HEK293 (cell line): ENCODE results near the gene MYLK.

Source experiments
- CTCF ChIA-PET: fragments of 350-600 bp; formaldehyde crosslinking; extraction: SDS; loops from one replicate; lab custom pipeline; 2021; ENCODE audit warnings: antibody characterized with exemption; lab: Yijun Ruan, JAX
- POLR2A ChIA-PET: fragments of 300-600 bp; formaldehyde crosslinking; extraction: SDS; loops from one replicate; lab custom pipeline; 2020; ENCODE audit warnings: antibody characterized with exemption, inconsistent platforms; lab: Yijun Ruan, JAX
- H3K27ac ChIP-seq: fragments of 200-500 bp; sonication (Bioruptor generic); 2 replicates; pipeline ENCODE4 v1.5.1; 2014; ENCODE audit warnings: low read depth, low read length, control low read depth, inconsistent platforms; ENCODE audit errors: extremely low read depth
- H3K36me3 ChIP-seq, 2 experiments: fragments of 200-500 bp in 1 of 2; sonication (Bioruptor generic) in 1 of 2; 1 replicate in 1 of 2; 2 replicates in 1 of 2; pipeline ENCODE4 v1.5.1; 2014 to 2017; ENCODE audit warnings: inconsistent platforms in 2 of 2, low read length in 2 of 2; ENCODE audit not compliant: control insufficient read depth in 2 of 2, insufficient read depth in 1 of 2
- H3K4me1 ChIP-seq: fragments of 200-500 bp; sonication (Bioruptor generic); 2 replicates; pipeline ENCODE4 v1.5.1; 2014; ENCODE audit warnings: mild to moderate bottlenecking, low read length, inconsistent platforms; ENCODE audit not compliant: control insufficient read depth, insufficient read depth
- H3K4me3 ChIP-seq: 2 replicates; pipeline ENCODE4 v1.5.1; 2011; ENCODE audit warnings: low read depth, mild to moderate bottlenecking, control low read depth, low read length, moderate library complexity
- H3K9me3 ChIP-seq: fragments of 200-500 bp; sonication (Bioruptor generic); 2 replicates; pipeline ENCODE4 v1.5.1; 2014; ENCODE audit warnings: low read depth, low read length, inconsistent platforms; ENCODE audit not compliant: control insufficient read depth, insufficient read depth
- AEBP2 ChIP-seq: fragments of 450-650 bp; formaldehyde crosslinking; IDR thresholded peaks from 2 replicates; pipeline ENCODE4 v1.5.1; 2016; ENCODE audit warnings: missing biosample characterization, missing genetic modification characterization, borderline replicate concordance
- GLIS2 ChIP-seq: fragments of 450-650 bp; formaldehyde crosslinking; IDR thresholded peaks from 2 replicates; pipeline ENCODE4 v1.5.1; 2016; ENCODE audit warnings: missing biosample characterization, missing genetic modification characterization
- HOXD13 ChIP-seq: sonication (generic); formaldehyde crosslinking; IDR thresholded peaks from 2 replicates; pipeline ENCODE4 v1.8.0; 2022; ENCODE audit warnings: missing genetic modification reagents, borderline replicate concordance
- INSM2 ChIP-seq: fragments of 450-650 bp; formaldehyde crosslinking; IDR thresholded peaks from 2 replicates; pipeline ENCODE4 v1.5.1; 2016; ENCODE audit warnings: missing biosample characterization, missing genetic modification characterization
- MYNN ChIP-seq: fragments of 450-650 bp; formaldehyde crosslinking; IDR thresholded peaks from 2 replicates; pipeline ENCODE4 v1.5.1; 2016; ENCODE audit warnings: missing biosample characterization, missing genetic modification characterization, borderline replicate concordance
- REPIN1 ChIP-seq: fragments of 450-650 bp; formaldehyde crosslinking; IDR thresholded peaks from 2 replicates; pipeline ENCODE4 v1.5.1; 2017; ENCODE audit warnings: missing biosample characterization, missing genetic modification characterization, low read depth
- TSHZ1 ChIP-seq: fragments of 450-650 bp; formaldehyde crosslinking; IDR thresholded peaks from 2 replicates; pipeline ENCODE4 v1.5.1; 2016; ENCODE audit warnings: missing biosample characterization, missing genetic modification characterization, borderline replicate concordance
- YY2 ChIP-seq: fragments of 450-650 bp; formaldehyde crosslinking; IDR thresholded peaks from 2 replicates; pipeline ENCODE4 v1.5.1; 2016; ENCODE audit warnings: missing biosample characterization, missing genetic modification characterization
- ZBTB21 ChIP-seq: fragments of 450-650 bp; formaldehyde crosslinking; IDR thresholded peaks from 2 replicates; pipeline ENCODE4 v1.5.1; 2017; ENCODE audit warnings: missing biosample characterization, missing genetic modification characterization
- ZBTB7A ChIP-seq: fragments of 450-650 bp; formaldehyde crosslinking; IDR thresholded peaks from 2 replicates; pipeline ENCODE4 v1.5.1; 2016; ENCODE audit warnings: low read depth, missing biosample characterization, missing genetic modification characterization
- ZNF394 ChIP-seq: fragments of 450-650 bp; formaldehyde crosslinking; IDR thresholded peaks from 2 replicates; pipeline ENCODE4 v1.5.1; 2016; ENCODE audit warnings: missing biosample characterization, missing genetic modification characterization, mild to moderate bottlenecking, moderate library complexity, borderline replicate concordance
- ZNF404 ChIP-seq: fragments of 450-650 bp; formaldehyde crosslinking; IDR thresholded peaks from 2 replicates; pipeline ENCODE4 v1.5.1; 2017; ENCODE audit warnings: missing biosample characterization, missing genetic modification characterization
- ZNF510 ChIP-seq: fragments of 450-650 bp; formaldehyde crosslinking; IDR thresholded peaks from 2 replicates; pipeline ENCODE4 v1.5.1; 2018; ENCODE audit warnings: mild to moderate bottlenecking, missing genetic modification characterization, missing biosample characterization; ENCODE audit not compliant: insufficient replicate concordance
- ZNF513 ChIP-seq: fragments of 450-650 bp; IDR thresholded peaks from 2 replicates; pipeline ENCODE4 v1.5.1; 2018; ENCODE audit warnings: missing biosample characterization, missing genetic modification characterization
- ZNF544 ChIP-seq: fragments of 450-650 bp; formaldehyde crosslinking; IDR thresholded peaks from 2 replicates; pipeline ENCODE4 v1.5.0; 2017; ENCODE audit warnings: missing biosample characterization, missing genetic modification characterization
- ZNF555 ChIP-seq: fragments of 450-650 bp; formaldehyde crosslinking; conservative IDR thresholded peaks from 2 replicates; pipeline ENCODE4 v1.5.1; 2017; ENCODE audit warnings: missing biosample characterization, mild to moderate bottlenecking, missing genetic modification characterization, inconsistent platforms
- ZNF600 ChIP-seq: fragments of 450-650 bp; formaldehyde crosslinking; IDR thresholded peaks from 2 replicates; pipeline ENCODE4 v1.5.1; 2016; ENCODE audit warnings: missing biosample characterization, missing genetic modification characterization
- ZNF768 ChIP-seq: fragments of 450-650 bp; formaldehyde crosslinking; IDR thresholded peaks from 2 replicates; pipeline ENCODE4 v1.5.1; 2018; ENCODE audit warnings: missing biosample characterization, mild to moderate bottlenecking, missing genetic modification characterization
- TF ChIP-seq, protein P1 (sequence below): fragments of 450-650 bp; formaldehyde crosslinking; IDR thresholded peaks from 2 replicates; pipeline ENCODE4 v1.5.1; 2016; ENCODE audit warnings: missing biosample characterization, missing genetic modification characterization
- TF ChIP-seq, protein P2 (sequence below): IDR thresholded peaks from 2 replicates; pipeline ENCODE4 v1.6.1; 2011; ENCODE audit warnings: mild to moderate bottlenecking, low read depth, low read length, borderline replicate concordance

Gene MYLK

DNA sequence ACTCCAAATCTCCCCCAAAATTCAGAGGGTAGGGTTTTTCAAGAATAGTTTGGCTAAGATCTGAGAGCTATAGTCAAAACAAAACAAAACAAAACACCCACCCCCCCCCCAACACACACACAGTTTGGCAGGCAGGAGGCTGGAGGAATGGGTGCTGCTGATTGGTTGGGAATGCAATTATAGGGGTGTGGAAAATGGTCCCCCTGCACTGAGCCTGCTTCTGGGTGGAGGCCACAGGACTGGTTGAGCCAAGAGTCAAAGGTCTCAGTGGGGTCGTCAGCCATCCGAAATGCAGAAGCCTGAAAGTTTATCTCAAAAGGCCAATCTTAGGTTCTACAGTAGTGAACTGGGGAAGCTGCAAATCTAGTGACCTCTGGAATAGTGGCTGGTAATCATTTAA, 296.7 kb downstream of the MYLK start:
- Histone ChIP-seq H3K4me1 (peaks cover 3% of the 10 kb centered on the region; the same call in 1 of the 2 replicates), H3K9me3 (no peaks in the 10 kb centered on the region), H3K36me3 (peaks cover 0 to 12% of the 10 kb centered on the region in 2 experiments; a peak in 1 of 3 replicates), H3K27ac (no peak overlapping the region), H3K4me3 (no peak overlapping the region)
- ChIA-PET POLR2A (no interaction called here), CTCF (interaction anchor here (1.5 kb wide), 1 partner anchor 55 kb away, joined by 4 read pairs; no protein-coding TSS in a partner anchor)
- no peak for TF ChIP-seq ZNF513 (tag by site-specific recombination)

DNA sequence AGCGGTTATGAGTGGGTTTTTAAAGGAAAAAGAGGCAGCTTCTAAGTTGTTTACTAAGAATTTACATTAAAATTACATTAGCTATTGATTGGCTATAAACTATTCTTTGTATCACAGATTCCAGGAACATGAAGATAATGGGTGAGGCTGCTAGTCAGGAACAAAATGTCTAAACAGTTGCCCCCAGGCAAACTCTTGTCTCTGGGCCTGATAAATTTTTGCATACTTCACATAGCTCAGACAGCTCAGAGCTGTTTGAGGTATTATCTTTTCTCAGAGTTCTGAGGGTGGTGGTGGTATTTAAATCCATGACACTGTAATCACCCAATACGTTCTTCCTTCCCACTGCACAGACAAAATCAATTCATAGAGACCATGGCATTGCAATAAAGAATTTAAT, 297.2 kb downstream of the MYLK start:
- H3K27ac ChIP-seq = no peak overlapping the region
- ChIA-PET CTCF (interaction anchor here (1.5 kb wide), 1 partner anchor 56 kb away, joined by 4 read pairs; no protein-coding TSS in a partner anchor), POLR2A (no interaction called here)
- TF ChIP-seq ZNF768 (no peak), ZNF510 (tag by site-specific recombination) (no peak), HOXD13 (no peak), ZNF600 (no peak)
- no peaks in the 10 kb centered on the region for H3K9me3 ChIP-seq
- H3K4me1 ChIP-seq = peaks cover 3% of the 10 kb centered on the region; the same call in 1 of the 2 replicates
- H3K36me3 ChIP-seq = peaks cover 0 to 17% of the 10 kb centered on the region in 2 experiments; a peak in 1 of 3 replicates
- no peak overlapping the region for H3K4me3 ChIP-seq

- POLR2A ChIA-PET = interaction anchor here (1.1 kb wide), 1 partner anchor 15 kb away, joined by 5 read pairs; no protein-coding TSS in a partner anchor
- no peak for TF ChIP-seq INSM2 (tag by site-specific recombination)
- TF ChIP-seq, protein P1, sequence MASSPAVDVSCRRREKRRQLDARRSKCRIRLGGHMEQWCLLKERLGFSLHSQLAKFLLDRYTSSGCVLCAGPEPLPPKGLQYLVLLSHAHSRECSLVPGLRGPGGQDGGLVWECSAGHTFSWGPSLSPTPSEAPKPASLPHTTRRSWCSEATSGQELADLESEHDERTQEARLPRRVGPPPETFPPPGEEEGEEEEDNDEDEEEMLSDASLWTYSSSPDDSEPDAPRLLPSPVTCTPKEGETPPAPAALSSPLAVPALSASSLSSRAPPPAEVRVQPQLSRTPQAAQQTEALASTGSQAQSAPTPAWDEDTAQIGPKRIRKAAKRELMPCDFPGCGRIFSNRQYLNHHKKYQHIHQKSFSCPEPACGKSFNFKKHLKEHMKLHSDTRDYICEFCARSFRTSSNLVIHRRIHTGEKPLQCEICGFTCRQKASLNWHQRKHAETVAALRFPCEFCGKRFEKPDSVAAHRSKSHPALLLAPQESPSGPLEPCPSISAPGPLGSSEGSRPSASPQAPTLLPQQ (tag by site-specific recombination) = peak; percentile 22; the same call in 1 of the 2 replicates
- no peak for TF ChIP-seq YY2
- TF ChIP-seq AEBP2 (tag by site-specific recombination) = no peak
- TF ChIP-seq GLIS2 (tag by site-specific recombination) = peak; percentile 74
- no peak for TF ChIP-seq ZNF404 (tag by site-specific recombination)
- no peak for TF ChIP-seq ZNF394
- TF ChIP-seq ZBTB21 (tag by site-specific recombination) = no peak
- TF ChIP-seq ZBTB7A (tag by site-specific recombination) = no peak
- no peak for TF ChIP-seq ZNF544
- TF ChIP-seq MYNN = no peak
- TF ChIP-seq, protein P2, sequence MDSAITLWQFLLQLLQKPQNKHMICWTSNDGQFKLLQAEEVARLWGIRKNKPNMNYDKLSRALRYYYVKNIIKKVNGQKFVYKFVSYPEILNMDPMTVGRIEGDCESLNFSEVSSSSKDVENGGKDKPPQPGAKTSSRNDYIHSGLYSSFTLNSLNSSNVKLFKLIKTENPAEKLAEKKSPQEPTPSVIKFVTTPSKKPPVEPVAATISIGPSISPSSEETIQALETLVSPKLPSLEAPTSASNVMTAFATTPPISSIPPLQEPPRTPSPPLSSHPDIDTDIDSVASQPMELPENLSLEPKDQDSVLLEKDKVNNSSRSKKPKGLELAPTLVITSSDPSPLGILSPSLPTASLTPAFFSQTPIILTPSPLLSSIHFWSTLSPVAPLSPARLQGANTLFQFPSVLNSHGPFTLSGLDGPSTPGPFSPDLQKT = no peak
- no peak for TF ChIP-seq REPIN1 (tag by site-specific recombination)
- no peak for TF ChIP-seq ZNF555 (tag by site-specific recombination)
- TF ChIP-seq TSHZ1 = no peak
These were observed 298.0 kb downstream of the MYLK start for GRCh38 chr3:123586131-123586530.

More at GRCh38 chr3:123586131-123586530, 298.0 kb downstream of the MYLK start:
- peak overlapping the region; percentile 95 for H3K27ac ChIP-seq
- peaks cover 3% of the 10 kb centered on the region; the same call in 1 of the 2 replicates for H3K4me1 ChIP-seq
- CTCF ChIA-PET = no interaction called here
- H3K36me3 ChIP-seq = peaks cover 0 to 25% of the 10 kb centered on the region in 2 experiments; a peak in 1 of 3 replicates
- H3K9me3 ChIP-seq = no peaks in the 10 kb centered on the region
- peak overlapping the region; percentile 82 for H3K4me3 ChIP-seq
